HEK293T (cell line): ENCODE measurements around the gene VTI1A.

Source experiments
- ARNT ChIP-seq: fragments of 450-650 bp; IDR thresholded peaks from 2 replicates; pipeline ENCODE4 v1.6.1; 2017; ENCODE audit warnings: mild to moderate bottlenecking
- BHLHE40 ChIP-seq: fragments of 450-650 bp; IDR thresholded peaks from 2 replicates; pipeline ENCODE4 v1.6.1; 2016; ENCODE audit warnings: mild to moderate bottlenecking, moderate library complexity, borderline replicate concordance
- ELF4 ChIP-seq: fragments of 450-650 bp; IDR thresholded peaks from 2 replicates; pipeline ENCODE4 v1.6.1; 2017; ENCODE audit warnings: antibody characterized with exemption
- FOXA1 ChIP-seq: fragments of 450-650 bp; IDR thresholded peaks from 2 replicates; pipeline ENCODE4 v1.6.1; 2016; ENCODE audit warnings: mild to moderate bottlenecking
- FOXK2 ChIP-seq: fragments of 450-650 bp; IDR thresholded peaks from 2 replicates; pipeline ENCODE4 v1.6.1; 2016; ENCODE audit warnings: mild to moderate bottlenecking
- FOXM1 ChIP-seq: fragments of 450-650 bp; IDR thresholded peaks from 2 replicates; pipeline ENCODE4 v1.6.1; 2017; ENCODE audit warnings: mild to moderate bottlenecking, borderline replicate concordance
- HDGF ChIP-seq: fragments of 450-650 bp; IDR thresholded peaks from 2 replicates; pipeline ENCODE4 v1.6.1; 2017; ENCODE audit warnings: antibody characterized with exemption, borderline replicate concordance
- L3MBTL2 ChIP-seq: fragments of 450-650 bp; conservative IDR thresholded peaks from 2 replicates; pipeline ENCODE4 v1.6.1; 2016; ENCODE audit warnings: mild to moderate bottlenecking
- NFRKB ChIP-seq: fragments of 450-650 bp; IDR thresholded peaks from 2 replicates; pipeline ENCODE4 v1.6.1; 2016; ENCODE audit warnings: mild to moderate bottlenecking, moderate library complexity
- SP1 ChIP-seq: fragments of 450-650 bp; IDR thresholded peaks from 2 replicates; pipeline ENCODE4 v1.6.1; 2017
- SUZ12 ChIP-seq: fragments of 450-650 bp; IDR thresholded peaks from 2 replicates; pipeline ENCODE4 v1.6.1; 2016; ENCODE audit warnings: mild to moderate bottlenecking
- TARDBP ChIP-seq: fragments of 450-650 bp; IDR thresholded peaks from 2 replicates; pipeline ENCODE4 v1.6.1; 2016
- ZNF384 ChIP-seq: fragments of 450-650 bp; IDR thresholded peaks from 2 replicates; pipeline ENCODE4 v1.6.1; 2016

DNA sequence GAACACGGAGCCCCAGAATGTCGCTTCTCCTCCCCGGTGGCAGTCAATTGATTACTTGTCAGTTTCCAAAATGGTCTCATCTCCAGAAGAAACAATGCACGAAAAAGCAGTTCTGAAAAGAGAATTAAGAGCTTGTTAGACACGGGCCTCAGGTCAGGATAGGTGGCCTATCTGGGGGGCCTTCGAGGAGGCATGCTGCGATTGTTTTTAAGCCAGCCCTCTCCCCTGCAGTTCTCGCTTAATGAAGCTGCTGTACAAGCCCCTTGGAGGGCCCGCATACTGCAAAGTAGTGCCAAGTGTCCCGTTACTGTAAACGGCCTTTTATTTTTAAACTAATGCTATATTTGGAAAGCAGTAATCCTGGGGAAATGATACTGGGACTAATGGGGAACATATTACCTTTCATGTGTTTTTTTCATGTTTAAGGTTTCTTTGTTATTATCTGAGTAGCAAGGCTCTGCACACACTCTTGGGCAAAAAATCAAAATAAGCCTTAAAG, 388.3 kb downstream of the VTI1A start:
- TF ChIP-seq ELF4 (no peak), TARDBP (no peak), FOXK2 (no peak), HDGF (no peak), SP1 (no peak), ZNF384 (no peak), BHLHE40 (no peak), NFRKB (no peak), L3MBTL2 (no peak), SUZ12 (no peak), ARNT (no peak), FOXA1 (no peak), FOXM1 (no peak)
